GM18520 (cell line): ENCODE data around the gene SMPD4.
A peak's percentile ranks its signal among the peaks of the same experiment; 100 is the strongest.
"Not testable (repeated sequence)": the region's sequence is repeated elsewhere in the genome, so short reads cannot be mapped to it uniquely, and the experiment has no call there.

Experiments used
- ATAC-seq: cut with Tn5 transposase; IDR thresholded peaks from one replicate; pipeline ENCODE4 v1.9.1; 2021; ENCODE audit not compliant: unreplicated experiment

Gene SMPD4

DNA sequence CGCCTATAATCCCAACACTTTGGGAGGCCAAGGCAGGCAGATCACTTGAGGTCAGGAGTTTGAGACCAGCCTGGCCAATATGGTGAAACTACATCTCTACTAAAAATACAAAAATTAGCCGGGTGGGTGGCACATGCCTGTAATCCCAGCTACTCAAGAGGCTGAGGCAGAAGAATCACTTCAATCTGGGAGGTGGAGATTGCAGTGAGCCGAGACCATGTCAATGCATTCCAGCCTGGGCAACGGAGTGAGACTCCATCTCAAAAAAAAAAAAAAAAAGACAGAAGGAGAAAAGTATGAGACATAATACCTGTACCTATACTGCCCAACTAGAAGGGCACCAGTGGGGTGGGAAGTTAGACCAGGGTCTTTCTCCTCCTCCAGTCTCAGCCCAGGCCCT lies 22.0 kb downstream of the SMPD4 start:
- ATAC-seq: not testable (repeated sequence)

DNA sequence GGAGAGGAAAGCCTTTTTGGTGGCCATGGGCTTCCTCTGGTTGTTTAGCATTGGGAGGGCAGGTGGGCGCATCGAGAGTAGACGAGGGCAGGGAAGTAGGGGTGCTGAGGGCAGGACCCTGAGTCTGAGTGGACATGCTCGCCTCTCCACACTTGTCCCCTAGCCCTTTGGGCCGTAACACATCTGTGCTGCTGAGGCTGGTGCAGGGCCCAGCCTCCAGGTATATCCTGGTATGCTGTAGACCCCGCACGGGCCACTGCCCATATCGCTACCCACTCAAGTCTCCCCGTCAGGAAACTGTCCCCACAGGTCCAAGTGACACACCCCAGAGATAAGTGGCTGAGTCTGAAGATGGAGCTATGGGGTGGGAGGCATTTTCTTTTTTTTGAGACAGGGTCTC lies 22.8 kb downstream of the SMPD4 start:
- no peak for ATAC-seq

DNA sequence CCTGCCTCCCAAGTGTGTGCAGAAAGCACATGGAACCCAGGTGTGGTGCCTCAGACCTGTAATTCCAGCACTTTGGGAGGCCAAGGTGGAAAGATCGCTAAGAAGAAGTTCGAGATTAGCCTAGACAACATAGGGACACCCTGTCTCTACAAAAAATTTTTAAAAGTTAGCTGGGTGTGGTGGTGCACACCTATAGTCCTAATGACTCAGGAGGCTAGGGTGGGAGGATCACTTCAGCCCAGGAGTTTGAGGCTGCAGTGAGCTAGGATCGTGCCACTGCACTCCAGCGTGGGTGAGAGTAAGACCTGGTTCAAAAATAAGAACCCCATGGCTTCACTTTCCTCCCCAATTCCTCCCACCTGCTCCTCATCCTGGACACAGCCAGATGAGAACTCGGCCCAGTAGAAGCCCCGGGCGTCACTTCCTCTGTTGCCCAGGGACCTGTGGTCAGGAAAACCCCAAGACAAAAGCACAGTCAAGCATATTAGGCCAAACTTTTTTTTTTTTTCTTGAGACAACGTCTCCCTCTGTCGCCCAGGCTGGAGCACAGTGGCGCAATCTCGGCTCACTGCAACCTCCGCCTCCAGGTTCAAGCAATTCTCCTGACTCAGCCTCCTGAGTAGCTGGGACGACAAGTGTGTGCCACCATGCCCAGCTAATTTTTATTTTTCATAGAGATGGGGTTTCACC lies 23.4 kb downstream of the SMPD4 start:
- ATAC-seq: peak; percentile 69

DNA sequence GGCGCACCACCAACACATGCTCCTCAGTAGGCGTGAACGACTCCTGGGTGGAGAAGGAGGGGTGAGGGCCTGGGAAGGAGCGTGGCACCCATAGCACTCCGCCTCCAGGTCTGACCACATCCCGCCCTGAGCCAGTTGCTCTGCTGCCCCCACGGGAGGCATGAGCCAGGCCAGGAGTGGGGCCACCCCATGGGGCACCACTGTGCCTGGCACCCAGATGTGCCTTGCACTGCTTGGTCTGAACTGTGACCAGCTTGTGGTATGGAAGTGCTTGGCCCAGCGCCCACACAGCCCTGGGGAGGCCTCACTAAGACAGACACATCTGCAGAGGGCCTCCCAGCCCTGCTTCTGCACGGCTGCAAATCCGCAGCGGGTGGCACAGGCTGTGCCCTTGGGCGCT lies 24.0 kb downstream of the SMPD4 start:
- peak; percentile 40 for ATAC-seq

DNA sequence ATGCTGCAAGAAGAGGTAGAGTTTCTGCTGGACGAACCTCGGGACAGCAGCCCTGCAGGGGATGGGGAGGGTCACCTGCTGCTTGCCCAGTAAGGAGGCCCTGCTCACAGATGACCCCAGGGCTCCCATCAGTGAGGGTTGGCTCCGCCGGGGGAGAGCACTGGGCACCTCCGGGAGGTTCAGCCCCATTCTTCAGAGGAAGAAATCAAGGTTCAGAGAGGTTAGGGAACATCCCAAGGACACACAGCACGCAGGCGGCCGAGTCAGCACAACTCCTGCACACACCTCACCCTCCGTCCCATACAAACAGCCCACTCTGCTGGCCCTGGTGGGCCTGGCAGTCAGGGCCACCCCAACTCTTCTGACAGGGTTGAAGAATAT lies 24.8 kb downstream of the SMPD4 start:
- no peak for ATAC-seq

DNA sequence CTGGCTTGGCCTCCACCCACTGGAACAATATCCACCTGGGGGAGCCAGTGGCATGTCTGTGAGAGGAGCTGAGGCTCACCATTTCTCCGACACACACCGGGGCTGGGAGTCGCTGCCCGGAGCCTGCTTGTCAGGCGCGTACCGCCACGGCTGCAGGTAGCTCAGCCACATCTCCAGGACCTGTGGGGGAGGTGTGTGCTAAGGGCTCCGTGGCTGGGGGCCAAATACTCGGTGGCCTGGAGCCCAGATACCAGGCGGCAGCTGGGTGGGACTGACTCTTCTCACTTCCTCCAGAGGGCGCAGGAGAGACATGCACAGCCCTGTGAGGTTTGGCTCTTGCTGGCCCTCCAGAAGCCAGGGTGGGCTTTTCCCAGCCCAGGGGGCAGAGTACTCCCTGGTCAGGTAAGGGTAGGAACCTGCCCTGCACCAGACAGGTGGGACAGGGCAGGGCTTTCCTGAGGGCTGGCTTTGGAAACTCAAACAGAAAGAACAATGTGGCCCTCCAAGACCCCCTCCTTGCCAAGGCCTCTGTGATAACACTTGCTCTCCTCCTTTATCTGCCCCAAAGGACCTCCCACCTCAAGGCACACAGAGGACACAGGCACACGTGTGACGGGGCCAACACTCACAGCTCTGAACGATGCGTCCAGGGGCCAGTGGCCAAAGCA lies 25.3 kb downstream of the SMPD4 start:
- ATAC-seq: not testable (repeated sequence)

DNA sequence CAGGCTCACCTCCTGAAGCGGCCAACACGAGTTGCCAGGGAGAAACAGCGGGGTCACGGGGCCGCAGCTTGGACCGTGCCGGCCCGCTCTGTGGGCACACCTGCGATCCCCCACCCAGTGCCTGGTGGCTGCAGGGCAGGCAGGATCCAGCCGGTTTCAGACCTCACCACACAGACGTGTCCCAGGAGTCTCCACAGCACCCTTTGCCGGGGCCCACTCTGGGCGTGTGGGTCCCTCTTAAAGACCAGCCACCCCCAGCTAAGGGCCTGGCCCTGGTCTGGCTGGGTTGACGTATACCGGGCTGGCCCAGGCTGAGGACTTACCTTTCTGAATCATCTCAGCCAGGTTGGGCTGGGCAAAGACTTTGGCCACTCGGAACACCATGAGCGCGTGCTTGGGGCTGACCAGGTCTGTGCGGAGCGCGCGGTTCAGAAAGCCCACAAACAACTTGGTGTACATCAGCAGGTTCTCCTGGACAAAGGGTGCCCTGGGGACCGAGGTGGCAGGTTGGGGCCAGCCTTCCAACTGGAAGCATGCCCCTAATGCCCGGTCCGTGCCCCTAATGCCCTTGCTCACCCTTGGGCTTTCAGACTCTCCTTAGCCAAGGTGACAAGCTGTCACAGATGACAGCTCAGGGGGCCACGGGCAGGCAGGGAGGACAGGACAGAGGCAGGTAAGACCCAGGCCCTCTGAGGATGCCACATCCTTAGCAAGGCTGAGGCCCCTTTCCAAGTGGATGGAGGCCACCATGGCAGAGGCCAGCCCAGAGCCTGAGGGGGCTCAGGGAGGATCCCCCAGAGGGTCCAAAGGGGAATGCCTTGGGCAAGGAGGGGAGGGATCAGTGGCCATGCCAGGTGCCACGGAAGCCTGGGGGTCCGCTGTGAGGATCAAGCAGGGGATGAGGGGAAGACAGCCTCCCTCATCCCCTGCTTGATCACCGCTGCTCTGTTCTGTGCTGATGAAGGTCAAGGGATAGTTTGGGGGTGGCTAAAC lies 26.3 kb downstream of the SMPD4 start:
- no peak for ATAC-seq

DNA sequence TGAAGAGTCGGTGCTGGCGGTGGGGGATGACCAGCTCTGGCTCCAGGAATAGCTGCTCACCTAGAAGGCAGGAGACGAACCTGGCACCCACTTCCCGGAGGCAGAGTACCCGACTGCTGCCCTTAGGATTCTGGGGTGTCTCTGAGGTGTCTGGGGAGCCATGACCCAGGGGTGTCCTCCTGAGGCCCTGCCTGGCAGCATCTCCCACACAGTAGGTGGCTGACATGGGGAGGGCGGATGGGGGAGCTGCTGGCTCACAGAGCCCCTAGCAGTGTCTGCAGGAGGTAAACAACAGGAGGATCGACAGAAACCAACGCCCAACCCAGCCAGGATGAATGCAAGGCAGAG lies 27.0 kb downstream of the SMPD4 start:
- not testable (repeated sequence) for ATAC-seq

DNA sequence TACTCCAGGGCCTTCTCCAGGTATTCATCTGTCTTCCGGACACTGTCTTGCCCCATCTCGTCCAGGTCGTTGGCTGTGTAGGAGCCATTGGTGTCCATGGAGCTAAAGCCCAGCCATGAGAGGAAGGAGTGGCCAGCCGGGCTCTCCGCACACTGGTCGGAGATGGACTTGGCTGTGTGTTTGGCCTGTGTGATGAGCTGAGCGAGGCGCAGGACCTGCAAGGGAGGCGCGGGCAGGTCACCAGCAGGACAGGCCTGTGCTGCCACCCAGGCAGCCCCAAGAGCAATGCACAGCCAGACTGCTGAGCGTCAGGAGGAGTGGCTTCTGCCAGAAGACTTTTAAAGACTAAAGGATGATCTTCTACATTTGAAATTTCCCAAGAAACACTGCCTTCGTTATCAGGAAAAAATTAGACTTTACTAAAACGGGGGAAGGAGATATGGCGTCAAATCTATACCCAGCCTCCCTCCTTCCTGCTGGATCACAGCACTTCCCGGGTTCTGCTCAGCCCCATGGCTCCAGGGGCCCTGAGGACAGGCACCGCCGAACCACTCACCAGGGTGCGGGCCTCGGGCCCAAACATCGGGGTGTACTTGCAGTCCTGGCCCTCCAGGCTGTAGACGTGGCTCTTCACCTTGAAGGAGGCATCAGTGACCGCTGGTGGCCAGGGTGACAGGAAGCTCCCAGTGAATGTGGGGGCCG lies 27.5 kb downstream of the SMPD4 start:
- ATAC-seq: not testable (repeated sequence)

DNA sequence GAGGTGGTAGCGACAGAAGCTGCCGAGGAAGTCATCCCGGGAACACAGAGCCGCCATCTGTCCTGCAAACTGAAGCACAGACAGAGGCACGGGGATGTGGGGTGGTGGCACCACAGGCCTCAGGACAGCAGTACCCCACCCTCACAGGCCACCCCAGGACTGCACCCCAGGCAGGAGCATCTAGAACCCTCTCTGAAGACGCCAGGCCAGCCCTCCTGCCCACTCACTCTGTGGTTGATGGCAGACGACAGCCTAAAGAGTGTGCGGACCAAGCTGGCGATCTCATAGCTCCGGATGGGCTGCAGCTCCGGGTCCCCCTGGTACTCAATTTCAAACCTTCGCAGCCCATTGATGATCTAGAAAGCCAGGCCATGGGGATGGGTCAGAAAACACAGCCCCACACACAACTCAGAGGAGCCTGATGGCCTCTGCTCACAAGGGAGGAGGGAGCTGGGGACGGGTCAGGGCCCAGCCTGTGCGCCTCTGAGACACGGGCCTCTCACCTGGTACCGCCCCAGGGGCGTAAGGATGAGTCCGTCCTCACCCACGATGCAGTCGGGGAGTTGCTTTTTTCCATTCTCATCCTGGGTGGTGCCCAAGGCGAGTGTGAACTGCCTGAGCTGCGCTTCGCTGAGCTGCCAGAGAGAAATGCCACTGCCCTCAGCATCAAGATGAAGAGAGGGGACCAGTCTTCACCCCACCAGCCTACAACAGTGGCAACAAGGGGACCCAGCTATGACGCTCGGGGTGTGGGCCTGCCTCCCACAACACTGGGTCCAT lies 28.4 kb downstream of the SMPD4 start:
- no peak for ATAC-seq

DNA sequence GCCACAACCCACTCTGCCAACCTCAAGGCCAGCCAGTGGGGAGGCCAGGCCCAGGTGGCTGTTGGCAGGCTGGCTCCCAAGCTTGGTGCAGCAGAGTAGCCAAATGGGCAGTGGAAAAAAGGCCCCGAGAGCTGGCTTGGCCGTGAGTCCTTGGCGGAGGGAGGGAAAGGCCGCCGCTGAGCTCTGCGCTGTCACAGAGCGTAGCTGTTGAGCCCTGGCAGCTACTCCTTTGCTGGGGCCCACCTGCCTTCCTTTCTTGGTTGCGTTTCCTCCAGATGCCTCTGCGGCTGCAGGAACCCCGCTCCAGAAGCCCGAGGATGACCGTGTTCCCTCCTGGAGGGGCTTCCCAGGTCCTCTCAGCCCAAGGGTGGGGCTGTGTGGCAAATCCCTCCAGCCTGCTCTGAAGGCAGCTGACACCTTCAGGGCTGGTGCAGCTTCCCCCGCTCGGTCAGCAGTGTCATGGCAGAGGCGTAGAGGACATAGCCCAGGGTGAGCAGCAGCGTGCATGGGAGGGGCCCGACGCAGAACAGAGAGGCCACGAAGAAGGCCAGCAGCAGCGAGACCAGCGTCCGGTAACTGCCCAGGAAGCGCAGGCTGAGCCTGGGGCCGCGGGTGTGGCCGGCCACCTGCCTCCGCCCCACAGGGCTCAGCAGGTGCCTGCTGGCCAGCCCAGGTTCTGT lies 29.1 kb downstream of the SMPD4 start:
- ATAC-seq: not testable (repeated sequence)

DNA sequence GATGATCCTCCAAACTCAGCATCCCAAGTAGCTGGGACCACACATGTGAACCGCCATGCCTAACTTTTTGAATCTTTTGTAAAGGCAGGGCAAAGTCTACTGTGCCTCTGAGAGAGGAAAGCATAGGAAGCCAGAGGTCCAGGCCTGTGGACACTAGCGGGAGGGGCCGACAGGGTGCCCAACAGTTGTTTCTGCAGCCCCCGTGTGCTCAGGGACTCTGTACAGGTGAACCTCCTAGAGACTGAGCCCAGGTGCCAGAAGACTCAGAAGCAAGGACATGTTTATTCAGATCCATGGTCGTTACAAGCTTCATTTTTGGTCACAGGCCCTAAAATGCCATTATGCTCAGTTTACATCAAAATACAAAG lies 30.3 kb downstream of the SMPD4 start:
- not testable (repeated sequence) for ATAC-seq

DNA sequence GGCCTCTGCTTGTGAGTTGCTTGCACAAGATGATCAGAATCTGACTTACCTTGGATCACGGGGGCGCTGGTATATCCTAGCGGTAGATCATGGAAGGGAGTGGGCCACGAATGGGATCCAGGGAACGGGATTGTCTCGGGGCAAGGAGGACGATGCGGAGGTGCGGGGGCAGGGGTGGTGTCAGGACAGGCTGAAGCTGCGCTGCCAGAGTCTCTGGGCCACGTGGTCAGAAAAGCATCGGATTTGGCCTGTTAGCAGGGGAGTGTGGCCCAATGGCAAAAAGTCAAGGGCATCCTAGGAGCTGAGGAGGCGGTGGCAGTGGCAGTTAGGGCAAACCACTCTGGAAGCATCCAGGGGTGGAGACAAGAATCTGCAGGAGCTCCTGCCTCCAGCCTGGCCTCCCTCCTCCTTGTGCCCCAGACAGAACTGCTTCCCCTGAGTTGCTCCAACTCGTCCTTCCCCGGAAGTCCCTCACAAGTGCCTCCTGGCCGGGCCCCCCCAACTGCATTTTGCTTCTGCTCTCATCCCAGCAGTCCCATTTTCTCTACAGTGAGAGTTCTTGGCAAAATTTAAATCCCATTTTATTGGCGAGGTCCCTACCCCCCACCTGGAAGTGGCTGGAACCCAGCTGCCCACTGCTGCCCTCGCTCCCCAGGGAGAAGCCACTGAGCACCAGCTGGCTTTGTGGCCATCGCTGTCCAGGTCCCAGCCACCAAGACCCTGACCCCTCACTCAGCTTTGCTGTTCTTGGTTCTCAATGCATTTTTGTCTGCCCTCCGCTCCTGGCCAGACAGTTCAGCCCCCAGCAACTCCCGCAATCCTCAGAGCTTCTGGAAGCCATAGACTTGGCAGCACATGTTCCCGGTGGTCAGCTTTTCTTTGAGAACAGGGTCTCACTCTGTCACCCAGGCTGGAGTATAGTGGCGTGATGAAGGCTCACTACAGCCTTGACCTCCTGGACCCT lies 30.9 kb downstream of the SMPD4 start:
- ATAC-seq: no peak

DNA sequence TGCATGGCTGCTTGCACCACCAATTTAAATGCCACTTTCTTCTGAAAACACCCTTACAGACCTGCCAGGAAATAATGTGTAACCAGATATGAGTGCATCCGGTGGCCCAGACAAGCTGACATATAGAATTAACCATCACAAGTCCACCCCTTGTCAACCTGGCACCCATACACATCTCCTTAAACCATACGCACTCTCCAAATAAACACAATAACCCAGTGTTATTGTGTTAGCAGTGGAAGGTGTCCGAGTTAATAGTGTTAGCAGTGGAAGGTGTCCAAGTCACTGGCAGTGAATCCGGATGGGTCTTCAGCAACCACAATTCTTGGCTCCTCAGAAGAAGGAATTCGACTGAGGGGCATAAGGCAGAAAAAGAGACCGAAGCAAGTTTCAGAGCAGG lies 32.9 kb downstream of the SMPD4 start:
- ATAC-seq: not testable (repeated sequence)

DNA sequence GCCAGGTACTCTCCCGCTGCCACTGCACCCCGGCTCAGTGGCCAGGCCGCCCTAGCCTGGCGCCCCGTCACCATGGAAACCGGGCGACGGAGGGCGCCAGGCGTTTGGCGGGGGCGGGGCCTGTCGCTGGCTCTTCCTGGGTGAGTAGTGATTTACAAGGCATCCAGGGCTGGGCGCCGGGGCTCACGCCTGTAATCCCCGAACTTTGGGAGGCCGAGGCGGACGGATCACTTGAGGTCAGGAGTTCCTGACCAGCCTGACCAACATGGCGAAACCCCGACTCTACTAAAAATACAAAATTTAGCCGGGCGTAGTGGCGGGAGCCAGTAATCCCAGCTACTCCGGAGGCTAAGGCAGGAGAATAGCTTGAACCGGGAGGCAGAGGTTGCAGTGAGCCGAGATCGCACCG lies 36.4 kb downstream of the SMPD4 start, which contains the start of gene CCDC74B:
CCDC74B (minus strand) TSS at position 107 of the 409 bp plus-strand sequence. CDS start 116 bp downstream, outside the sequence.
- ATAC-seq: peak; percentile 90

DNA sequence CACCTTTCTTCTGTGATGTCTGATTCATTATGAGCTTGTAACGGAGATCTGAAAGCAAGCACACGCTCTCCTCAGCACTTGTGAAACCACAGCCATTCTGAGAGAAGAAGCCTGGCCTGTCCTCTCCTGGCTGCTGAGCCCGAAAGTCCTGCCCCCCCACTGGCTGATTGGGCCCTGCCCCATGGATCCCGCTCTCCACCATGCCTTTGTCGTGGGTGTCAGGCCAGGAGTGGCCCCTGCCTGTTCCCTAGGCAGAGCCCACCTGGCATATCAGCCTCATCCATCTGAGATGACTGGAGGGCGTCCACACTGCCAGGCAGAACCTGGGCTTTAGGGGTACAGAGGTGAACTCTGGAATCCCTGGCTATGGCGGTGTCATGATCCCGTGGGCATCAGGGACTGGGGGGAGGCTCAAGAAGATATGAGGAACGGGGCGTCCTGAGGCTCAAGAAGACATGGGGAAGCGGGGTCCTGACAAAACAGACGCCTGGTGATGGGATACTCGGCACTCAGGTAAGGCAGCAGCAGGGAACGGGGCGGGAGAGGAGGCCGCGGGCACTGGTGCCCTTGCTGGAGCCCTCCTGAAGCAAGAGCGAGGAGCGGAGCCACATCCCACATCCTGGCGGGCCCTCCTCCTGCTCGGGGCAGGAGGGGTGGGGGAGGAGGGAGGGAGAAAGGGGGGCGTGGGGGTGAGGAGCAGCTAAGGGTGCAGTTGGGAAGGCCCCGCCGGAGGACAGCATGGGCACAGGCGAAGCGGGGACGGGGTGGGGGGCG lies 37.9 kb downstream of the SMPD4 start:
- not testable (repeated sequence) for ATAC-seq

DNA sequence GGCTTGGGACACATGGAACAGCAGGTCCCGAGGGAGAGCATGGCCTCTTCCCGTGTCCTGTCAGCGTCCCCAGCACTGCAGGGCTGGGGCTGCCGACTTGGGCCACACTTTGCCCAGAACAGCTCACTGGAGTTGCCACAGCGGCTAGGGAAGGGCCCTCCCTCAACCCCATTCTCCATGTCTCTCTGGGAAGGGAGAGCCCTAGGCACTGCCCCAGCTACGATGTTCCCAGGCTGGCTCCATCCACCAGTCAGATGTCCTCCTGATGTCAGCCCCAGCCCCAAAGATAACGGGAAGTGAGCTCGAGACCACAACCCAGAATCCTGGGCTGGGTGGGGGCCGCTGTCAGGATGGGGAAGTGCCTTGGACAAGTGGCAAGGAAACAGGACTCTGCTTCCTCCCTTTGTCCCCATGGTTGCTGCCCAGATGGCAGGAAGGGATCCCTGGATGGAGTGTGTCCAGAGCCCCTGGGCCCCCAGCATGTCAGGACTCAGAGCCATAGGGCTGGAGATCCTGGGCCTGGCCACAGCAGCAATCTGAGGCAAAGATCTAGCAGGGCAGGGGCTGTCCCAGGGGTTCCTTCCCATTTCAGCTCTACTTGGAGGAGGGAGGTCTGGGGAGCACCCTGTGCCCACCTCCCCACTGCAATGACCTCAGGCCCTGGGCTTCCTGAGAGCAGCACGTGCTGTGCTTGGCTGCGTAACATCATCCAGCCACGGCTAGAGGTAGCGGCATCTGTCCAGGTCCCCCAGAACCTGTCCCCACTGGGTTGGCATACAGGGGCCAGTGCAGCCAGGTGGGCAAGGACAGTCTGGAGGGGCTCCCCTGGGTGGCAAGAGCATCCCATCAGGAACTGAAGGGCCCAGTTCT lies 38.8 kb downstream of the SMPD4 start:
- ATAC-seq: not testable (repeated sequence)
